Cardiac muscle cell (in vitro differentiated cells and primary cell): Measurements from ENCODE around the gene CELSR1. TPM values are rescaled to one million over a fixed set of nuclear protein-coding genes. Genes with fewer than 3 reads are reported as not detected.

ENCODE experiments used
- DNase-seq, 2 donors: peaks; one replicate each; pipeline versions ENCODE4 v3.0.0 to v3.0.0-alpha.2; 2010 to 2017; ENCODE audit warnings: low read depth in 1 of 2, low spot score in 1 of 2
- H3K27ac ChIP-seq: fragments of 200-600 bp; sonication (generic); 2 replicates; pipeline ENCODE4 v1.5.1; 2016
- H3K27me3 ChIP-seq: fragments of 200-600 bp; sonication (generic); 2 replicates; pipeline ENCODE4 v1.6.0; 2016; ENCODE audit warnings: control low read depth
- H3K36me3 ChIP-seq: fragments of 200-600 bp; sonication (generic); 2 replicates; pipeline ENCODE4 v1.5.1; 2016; ENCODE audit warnings: control low read depth
- H3K4me1 ChIP-seq: fragments of 200-600 bp; sonication (generic); 2 replicates; pipeline ENCODE4 v1.8.1; 2017; ENCODE audit warnings: low read depth, mild to moderate bottlenecking, mixed run types
- H3K4me3 ChIP-seq: fragments of 200-600 bp; sonication (generic); 2 replicates; pipeline ENCODE4 v1.5.1; 2016; ENCODE audit warnings: mild to moderate bottlenecking
- H3K9me3 ChIP-seq: fragments of 200-600 bp; sonication (generic); 2 replicates; pipeline ENCODE4 v1.5.1; 2017; ENCODE audit warnings: low read depth, mild to moderate bottlenecking, control low read depth
- polyA plus RNA-seq: library from polyadenylated mRNA; unstranded; fragments of >200 nt; fragmentation: Nextera tagmentation; extraction: Ambion mirVana; gene quantifications from 2 replicates; pipeline ENCODE4 v1.2.1, GENCODE V29; 2016
- total RNA-seq: library from RNA; depleted of rRNA; stranded (reverse); fragments of >200 nt; gene quantifications from 2 replicates; pipeline ENCODE4 v1.2.3, GENCODE V29; 2016
- TF ChIP-seq, protein P1 (sequence below): IDR thresholded peaks from 2 replicates; pipeline ENCODE4 v1.5.1; 2012; ENCODE audit warnings: low read depth, mild to moderate bottlenecking, low read length

CELSR1 gene
- total and polyA plus RNA-seq, 2 experiments from 2014 or later: 9.0 to 37.4 TPM

DNA sequence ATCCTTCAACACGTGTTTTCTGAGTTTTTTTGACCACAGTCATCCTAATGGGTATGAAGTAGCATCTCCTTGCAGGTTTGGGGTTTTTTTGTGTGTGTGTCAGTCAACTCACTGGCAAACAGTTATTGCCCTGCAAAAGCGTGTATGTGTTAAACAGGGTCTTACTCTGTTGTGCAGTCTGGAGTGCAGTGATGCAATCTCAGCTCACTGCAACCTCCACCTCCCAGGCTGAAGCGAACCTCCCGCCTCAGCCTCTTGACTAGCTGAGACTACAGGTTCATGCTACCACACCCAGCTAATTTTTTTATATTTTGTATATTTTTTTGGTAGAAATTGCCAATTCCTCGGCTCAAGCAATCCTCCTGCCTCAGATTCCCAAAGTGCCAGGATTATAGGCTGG, 15.4 kb downstream of the CELSR1 start:
- Histone ChIP-seq H3K27ac (no peak overlapping the region), H3K36me3 (no peaks in the 10 kb centered on the region), H3K27me3 (no peaks in the 10 kb centered on the region), H3K4me1 (peaks cover 15% of the 10 kb centered on the region), H3K9me3 (no peaks in the 10 kb centered on the region), H3K4me3 (no peak overlapping the region)
- DNase-seq: no peak
- TF ChIP-seq, protein P1, sequence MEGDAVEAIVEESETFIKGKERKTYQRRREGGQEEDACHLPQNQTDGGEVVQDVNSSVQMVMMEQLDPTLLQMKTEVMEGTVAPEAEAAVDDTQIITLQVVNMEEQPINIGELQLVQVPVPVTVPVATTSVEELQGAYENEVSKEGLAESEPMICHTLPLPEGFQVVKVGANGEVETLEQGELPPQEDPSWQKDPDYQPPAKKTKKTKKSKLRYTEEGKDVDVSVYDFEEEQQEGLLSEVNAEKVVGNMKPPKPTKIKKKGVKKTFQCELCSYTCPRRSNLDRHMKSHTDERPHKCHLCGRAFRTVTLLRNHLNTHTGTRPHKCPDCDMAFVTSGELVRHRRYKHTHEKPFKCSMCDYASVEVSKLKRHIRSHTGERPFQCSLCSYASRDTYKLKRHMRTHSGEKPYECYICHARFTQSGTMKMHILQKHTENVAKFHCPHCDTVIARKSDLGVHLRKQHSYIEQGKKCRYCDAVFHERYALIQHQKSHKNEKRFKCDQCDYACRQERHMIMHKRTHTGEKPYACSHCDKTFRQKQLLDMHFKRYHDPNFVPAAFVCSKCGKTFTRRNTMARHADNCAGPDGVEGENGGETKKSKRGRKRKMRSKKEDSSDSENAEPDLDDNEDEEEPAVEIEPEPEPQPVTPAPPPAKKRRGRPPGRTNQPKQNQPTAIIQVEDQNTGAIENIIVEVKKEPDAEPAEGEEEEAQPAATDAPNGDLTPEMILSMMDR: no peak

DNA sequence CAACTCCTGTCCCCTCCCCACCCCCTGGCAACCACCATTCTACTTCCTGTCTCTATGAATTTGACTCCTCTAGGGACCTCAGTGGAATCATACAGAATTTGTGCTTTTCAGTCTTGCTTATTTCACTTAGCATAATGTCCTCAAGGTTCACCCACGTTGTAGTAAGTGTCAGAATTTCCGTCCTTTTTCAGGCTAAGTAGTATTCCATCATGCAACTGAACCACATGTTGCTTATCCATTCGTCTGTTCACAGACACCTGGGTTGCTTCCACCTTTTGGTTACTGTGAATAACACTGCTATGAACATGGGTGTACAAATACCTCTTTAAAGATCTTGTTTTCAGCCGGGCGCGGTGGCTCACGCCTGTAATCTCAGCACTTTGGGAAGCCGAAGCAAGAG, 16.5 kb downstream of the CELSR1 start:
- Histone ChIP-seq H3K4me1 (peaks cover 15% of the 10 kb centered on the region), H3K36me3 (no peaks in the 10 kb centered on the region), H3K4me3 (no peak overlapping the region), H3K27ac (no peak overlapping the region), H3K9me3 (no peaks in the 10 kb centered on the region), H3K27me3 (no peaks in the 10 kb centered on the region)
- DNase-seq: no peak
- TF ChIP-seq, protein P1: no peak

DNA sequence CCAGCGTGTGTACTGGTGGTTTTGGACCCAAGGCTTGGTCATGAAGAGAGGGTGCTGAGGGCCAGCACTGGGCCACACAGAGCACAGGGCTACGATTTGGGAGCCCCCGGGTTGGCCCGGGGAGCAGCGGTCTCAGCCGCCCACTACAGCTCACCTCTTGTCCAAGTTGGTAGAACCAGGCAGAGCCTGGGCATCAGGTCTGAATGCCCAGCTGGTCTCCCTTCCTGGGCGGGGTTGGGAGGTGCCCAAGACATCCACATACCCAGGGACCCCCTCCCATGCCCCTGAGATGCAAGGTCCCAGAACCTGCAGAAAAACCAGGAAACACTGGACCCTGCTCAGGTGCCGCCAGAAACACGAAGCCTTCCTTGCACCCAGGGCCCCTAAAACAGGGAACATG, 18.0 kb downstream of the CELSR1 start:
- TF ChIP-seq, protein P1: no peak
- no peak for DNase-seq

DNA sequence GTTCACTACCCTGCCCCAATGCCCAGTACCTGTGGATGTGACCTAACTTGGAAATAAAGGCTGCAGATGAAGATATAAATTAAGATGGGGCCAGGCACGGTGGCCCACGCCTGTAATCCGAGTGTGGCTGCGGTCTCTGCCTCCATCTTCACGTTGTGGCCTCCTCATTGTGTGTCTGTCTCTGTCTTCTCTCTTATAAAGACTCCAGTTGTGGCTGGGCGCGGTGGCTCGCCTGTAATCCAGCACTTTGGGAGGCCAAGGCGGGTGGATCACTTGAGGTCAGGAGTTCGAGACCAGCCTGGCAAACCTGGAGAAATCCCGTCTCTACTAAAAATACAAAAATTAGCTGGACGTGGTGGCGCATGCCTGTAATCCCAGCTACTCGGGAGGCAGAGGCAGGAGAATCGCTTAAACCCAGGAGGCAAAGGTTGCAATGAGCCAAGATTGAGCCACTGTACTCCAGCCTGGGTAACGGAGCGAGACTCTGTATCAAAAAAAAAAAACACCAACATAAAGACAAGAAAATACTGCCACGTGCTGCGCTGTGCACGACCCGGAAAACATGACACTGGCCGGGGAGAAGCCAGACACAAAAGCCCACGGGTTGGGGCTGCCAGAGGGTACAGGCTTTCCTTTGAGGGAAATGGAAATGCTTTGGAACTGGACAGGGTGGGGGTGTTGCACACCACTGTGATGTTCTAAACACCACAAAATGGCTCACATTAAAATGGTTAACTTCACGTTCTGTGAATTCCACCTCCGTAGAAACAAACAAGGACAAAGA, 18.7 kb downstream of the CELSR1 start:
- DNase-seq: no peak
- no peak overlapping the region for H3K27ac ChIP-seq

More for the DNA sequence above, 18.0 kb downstream of the CELSR1 start:
- Histone ChIP-seq H3K4me1 (peaks cover 9% of the 10 kb centered on the region), H3K27me3 (no peaks in the 10 kb centered on the region), H3K9me3 (no peaks in the 10 kb centered on the region), H3K27ac (no peak overlapping the region), H3K36me3 (no peaks in the 10 kb centered on the region), H3K4me3 (no peak overlapping the region)

DNA sequence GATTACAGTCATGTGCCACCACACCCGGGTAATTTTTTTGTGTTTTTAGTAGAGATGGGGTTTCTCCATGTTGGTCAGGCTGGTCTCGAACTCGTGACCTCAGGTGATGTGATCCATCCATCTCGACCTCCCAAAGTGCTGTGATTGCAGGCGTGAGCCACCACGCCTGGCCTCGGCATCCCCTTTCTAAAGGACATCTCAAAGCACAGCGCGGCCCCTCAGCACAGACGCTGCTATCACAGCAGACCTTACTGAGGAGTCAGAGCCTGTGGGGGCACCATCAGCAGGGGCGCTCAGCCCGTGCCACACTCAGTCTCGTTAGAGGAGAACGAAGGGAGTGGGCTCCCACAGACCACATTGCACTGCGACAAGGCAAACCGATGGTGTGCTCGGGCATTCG, 19.4 kb downstream of the CELSR1 start:
- TF ChIP-seq, protein P1: no peak
- Histone ChIP-seq H3K4me3 (no peak overlapping the region), H3K27ac (no peak overlapping the region), H3K27me3 (no peaks in the 10 kb centered on the region), H3K9me3 (no peaks in the 10 kb centered on the region), H3K36me3 (no peaks in the 10 kb centered on the region), H3K4me1 (peaks cover 4% of the 10 kb centered on the region)
- no peak for DNase-seq

More for the DNA sequence above, 18.7 kb downstream of the CELSR1 start:
- TF ChIP-seq, protein P1: no peak
- H3K36me3 ChIP-seq: no peaks in the 10 kb centered on the region
- no peaks in the 10 kb centered on the region for H3K27me3 ChIP-seq
- H3K4me1 ChIP-seq: peaks cover 8% of the 10 kb centered on the region
- no peaks in the 10 kb centered on the region for H3K9me3 ChIP-seq
- H3K4me3 ChIP-seq: no peak overlapping the region
